GOT3 (cell line): ENCODE data around the gene METTL26.

Source experiments
- DNase-seq: peaks from one replicate; lab custom pipeline; 2025; ENCODE audit warnings: mixed read lengths; lab: John Stamatoyannopoulos, UW

Gene METTL26

DNA sequence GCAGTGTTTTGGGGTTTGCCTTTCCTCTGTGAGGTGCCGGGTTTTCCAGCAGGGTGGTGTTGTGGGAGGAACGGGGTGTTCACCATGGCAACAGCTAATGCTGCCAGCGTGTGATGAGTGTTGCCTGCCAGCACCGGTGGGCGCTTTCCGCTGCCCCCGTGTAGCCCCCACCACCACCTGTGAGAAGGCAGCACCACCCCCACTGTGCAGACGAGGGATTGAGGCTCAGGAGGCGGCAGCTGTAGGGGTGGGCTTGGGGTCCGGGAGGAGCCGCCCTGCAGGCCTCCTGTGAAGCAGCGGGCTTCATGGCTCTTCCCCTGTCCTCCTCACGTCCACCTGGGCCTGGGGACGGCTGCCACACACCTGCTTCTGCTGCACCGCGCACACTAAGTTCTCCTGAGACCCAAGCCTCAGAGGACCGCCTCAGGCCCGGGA, 41.0 kb downstream of the METTL26 start:
- DNase-seq = no peak

DNA sequence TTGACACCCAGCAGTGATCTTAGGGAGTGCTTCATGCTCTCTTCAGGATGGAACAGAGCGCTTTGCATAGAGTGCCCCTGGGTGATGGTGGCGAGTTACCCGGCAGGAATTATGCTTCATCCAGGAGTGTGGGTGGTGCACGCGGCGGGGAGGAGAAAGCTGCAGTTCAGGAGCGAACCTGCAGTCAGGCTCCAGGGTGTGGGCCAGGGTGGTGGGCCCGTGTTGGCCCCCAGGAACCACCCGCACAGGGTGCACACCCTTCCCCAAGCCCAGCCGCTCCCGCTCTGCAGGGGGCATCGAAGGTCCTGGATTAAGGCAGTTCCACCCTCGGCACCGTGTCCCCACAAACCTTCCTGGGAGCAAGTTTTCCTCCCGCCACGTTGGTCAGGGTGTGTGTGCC, 42.3 kb downstream of the METTL26 start:
- DNase-seq = no peak

DNA sequence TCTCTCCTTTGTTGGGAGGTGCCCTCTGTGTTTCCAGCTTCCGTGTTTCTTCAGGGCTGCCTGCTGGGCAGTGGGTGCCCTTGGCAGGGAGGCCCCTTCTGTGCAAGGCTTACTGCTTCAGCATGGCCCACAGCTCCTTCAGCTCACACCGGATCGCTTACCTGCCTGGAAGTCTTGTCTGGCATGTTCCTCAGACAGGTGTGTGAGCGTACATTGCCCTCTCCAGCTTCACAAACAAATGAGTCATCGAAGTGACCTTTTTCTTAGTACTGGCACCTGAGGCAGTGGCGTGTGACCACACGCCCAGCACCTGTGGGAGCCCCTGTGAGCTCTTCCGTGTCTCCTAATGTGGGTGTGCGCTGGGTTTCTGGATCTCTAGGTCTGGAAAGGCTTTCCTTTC, 42.7 kb downstream of the METTL26 start:
- no peak for DNase-seq

DNA sequence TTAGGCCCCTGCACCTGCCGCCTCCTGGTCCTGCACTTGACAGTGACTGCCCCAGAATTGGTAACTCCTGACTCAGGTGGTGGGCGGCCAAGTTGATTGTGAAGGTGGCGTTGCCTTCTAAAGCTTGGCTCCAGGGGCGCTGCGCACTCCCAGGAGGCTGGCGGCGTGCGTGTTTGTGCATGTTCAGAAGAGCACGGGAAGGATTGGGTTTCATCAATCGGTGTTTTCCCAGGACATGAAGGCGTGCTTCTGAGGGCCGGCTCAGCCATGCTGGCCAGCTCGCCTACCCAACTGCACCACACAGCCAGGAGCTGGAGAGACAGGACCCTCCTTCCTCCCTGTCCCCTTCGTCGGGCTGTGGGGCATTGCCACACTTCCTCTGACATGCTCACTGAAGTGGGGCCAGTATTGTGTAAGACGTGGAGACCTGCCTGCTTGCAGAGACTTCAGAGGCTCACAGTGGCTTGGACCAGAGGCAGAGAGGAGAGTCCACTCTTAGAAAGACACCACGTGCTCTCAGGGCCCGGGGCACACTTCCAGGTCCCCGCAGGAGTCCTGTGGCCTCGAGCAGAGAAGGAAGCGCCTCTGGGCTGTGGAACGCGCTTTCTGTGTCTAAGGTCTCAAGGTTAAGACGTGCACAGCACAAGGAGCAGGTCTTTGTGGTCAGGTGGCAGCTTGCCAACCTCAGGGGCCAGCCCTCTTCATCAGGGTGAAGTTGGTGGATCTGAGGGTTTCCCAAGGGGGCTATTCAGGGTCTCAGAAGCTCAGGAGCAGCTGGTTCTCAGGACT, 43.4 kb downstream of the METTL26 start:
- DNase-seq = no peak

DNA sequence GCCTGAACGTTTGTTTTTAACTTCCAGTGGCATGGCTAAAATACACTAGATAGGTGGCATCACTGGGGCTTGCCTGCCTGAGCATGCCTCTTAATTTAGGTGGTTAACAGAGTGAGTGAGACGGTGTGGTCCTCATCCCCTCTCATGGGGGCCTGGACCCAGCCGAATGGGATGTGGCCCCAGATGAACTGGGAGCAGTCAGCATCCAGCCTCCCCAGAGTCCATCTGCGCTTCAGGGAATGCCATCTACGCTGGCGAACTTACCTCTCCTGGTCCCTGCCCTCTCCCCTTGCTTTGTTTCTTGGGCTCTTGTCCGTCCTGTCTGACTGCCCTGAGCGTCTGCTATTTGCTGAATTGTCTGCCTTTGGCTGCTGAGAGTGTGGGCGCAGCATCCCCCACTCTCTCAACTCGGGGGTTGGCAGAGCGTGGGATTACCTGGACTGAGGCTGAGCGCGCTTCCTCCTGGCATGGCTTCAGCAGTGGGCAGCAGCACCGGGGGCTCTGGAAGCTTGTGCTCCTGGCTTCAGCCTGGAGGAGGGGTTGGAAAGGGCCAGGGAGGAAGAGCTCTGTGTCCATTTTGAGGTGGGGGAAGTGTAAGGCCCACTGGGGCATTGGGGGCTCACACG, 44.1 kb downstream of the METTL26 start:
- no peak for DNase-seq

DNA sequence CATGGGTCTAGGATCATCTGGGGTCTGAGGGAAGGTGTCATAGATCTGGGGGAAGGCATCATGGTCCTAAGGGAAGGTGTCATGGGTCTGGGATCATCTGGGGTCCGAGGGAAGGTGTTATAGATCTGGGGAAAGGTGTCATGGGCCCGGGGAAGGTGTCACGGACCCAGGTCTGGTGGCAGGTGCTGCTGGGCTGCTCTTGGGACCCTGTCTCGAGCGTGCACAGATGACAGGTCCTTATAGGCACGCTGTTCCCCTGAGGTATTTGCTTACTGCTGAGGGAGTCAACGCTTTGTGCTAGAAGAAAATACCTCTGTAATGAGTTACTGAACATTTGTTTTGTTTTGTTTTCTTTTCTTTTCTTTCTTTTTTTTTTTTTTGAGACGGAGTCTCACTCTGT, 44.9 kb downstream of the METTL26 start:
- DNase-seq = no peak

DNA sequence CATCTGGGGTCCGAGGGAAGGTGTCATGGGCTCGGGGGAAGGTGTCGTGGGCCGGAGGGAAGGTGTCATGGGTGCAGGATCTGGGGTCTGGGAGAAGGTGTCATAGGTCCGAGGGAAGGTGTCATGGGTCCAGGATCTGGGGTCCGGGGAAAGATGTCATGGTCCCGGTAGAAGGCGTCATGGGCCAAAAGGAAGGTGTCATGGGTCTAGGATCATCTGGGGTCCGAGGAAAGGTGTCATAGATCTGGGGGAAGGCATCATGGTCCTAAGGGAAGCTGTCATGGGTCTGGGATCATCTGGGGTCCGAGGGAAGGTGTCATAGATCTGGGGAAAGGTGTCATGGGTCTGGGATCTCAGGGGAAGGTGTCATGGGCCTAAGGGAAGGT, 45.3 kb downstream of the METTL26 start:
- no peak for DNase-seq

DNA sequence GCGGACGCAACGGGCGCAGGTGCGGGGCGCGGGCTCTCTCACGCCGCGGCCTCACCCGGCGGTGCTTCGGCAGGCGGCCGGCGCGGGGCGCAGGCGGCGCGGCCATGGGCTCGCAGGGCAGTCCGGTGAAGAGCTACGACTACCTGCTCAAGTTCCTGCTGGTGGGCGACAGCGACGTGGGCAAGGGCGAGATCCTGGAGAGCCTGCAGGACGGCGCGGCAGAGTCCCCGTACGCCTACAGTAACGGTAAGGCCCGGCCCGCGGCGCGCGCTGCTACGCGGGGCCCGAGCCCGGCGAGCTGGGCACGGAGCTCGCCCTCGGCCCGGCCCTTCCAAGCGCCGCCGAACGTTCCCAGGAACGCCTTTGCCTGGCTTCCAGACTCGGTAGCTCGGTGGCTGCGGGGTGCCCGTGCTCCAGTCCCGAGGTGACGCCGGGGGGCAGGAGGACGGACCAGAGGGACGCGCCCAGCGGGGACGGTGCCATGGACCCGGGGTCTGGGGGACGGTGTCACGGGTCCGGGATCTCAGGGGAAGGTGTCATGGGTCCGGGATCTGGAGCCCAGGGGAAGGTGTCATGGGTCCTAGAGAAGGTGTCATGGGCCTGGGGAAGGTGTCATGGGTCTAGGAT, 45.8 kb downstream of the METTL26 start:
- no peak for DNase-seq

DNA sequence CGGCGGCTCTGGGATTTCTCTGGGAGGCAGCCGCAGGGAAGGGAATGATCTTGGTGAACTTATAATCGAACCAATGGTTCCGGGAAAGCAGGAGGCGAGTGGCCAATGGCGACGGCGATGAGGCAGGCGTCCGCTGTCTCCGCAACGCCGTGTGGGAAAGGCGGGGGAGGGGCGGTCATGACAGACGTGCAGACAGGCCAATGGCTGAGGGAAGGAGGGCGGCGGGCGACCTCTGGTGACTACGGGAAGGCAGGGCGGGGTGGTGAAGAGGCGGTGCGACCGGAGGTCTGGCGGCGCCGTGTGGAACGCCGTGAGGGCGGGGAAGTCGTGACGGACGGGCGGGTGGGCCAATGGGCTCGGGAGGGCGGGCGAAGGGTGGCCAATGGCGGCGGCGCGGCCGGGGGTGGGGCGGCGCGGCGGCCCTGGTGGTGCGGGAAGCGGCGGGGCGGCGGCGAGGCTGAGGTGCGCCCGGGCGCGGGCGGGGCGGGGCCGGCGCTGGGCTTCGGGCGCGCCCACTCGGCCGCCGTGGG, 46.4 kb downstream of the METTL26 start, which contains the start of gene RAB40C:
Gene RAB40C (plus strand): TSS at position 409 of the 530 bp plus-strand sequence. CDS start 226 bp downstream, outside the sequence.
- DNase-seq = peak; percentile 98

DNA sequence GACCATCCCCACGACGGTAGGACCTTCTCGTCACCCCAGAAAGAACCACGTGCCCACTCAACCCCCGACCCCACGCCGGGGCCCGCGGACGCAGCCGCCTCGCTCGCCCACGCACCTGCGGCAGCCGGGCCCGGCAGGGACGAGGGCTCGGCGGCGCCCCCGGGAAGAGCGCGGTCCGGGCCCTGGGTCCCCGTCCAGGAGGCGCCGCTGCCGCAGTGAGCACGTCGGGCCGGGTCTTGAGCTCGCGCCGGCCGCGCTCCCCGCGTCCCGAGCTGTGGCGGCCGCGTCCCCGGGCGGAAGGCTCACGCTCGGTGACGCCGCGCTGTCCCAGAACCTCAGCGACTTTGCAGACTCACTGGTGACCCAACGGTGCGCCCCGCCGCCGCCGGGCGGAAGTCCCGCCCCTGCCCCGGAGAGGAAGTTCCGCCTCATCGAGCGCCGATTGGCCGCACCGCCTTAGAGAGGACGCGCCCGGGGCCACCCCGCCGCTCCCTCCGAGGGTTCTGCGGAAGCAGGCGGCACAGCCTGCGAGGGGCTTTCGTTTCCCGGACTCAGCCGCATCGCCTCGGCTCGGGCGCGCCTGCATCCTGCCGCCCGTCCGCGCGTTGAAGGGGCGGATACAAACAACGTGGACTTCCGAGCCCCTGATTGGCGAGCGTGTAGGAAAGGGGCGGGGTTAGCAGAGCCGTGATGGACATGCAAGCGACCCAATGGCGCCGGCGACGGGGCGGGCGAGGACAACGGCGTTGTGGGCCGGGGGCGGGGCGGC, 47.0 kb downstream of the METTL26 start:
- DNase-seq = peak; percentile 98

DNA sequence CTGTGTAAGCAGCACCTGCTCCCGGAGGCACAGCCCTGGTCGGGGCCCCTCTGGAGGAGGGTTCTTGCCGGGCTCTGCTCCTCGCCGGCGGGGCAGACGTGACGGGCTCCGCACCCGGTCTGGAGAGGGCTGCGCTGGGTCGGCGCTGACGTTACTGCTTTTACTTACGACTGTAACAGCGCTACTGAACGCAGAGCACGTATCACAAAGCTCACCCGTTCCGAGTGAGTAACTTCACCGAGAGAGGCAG, 47.5 kb downstream of the METTL26 start:
- DNase-seq = no peak

DNA sequence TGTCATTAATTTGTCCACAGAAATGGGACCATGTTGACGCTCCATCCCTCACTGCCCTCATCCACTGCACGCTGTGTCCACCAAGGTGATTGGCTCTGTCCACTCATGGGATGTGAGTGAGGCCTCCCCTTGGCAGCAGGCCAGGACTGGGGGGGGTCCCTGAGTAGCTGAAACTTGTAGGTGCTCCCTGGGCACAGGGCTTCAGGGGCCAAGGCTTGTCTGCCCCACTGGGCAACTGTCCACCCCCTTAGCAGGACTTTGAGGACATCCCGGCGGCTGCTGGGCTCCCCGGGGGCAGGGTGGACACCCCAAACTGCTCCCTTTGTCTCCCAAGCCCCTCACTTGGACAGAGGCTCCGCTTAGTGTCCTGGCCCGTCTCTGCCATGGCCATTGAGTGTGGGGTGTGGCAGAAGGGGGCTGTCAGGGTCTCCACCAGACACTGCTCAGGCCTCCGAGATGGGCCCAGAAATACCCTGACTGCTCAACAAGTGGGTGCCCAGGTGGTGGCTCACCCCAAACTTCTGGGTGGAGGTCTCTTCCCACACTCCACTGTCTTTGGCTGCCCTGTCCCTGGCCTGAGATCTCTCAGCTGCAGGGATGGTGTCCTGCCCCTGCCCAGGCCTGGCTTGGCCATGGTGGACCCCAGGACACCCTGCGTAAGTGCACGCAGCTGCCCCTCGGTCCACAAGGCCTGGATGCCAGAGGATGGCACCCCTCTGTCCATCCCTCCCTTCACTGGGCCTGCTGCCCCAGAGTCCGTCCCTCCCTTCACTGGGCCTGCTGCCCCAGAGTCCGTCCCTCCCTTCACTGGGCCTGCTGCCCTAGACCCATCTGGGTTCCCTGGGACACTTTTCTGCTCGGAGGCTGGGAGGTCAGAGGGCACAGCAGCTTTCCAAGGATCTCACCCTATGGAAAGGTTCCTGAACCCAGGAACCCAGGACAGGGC, 49.2 kb downstream of the METTL26 start:
- no peak for DNase-seq

DNA sequence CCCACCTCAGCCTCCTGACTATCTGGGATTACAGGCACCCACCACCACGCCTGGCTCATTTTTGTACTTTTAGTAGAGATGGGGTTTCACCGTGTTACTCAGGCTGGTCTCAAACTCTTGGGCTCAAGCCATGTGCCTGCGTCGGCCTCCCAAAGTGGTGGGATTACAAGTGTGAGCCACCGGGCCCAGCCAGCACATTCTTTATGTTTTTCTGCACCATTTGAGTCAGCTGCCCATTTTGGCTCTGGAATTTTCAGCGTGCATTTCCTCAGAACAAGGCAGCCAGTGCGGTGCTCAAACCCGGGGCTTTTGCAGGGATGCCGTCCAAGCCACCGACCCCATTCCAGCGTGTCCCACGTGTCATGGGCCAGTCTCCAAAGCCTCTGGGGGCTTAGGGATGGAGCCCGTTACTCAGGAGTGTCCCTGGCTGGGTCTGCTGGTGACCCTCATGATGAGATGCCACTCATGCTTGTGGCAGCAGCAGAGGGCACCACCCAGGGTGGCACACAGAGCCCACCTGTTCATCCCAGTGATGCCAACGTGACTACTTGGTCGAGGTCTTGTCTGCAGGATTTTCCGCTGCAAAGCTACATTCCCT, 50.0 kb downstream of the METTL26 start:
- no peak for DNase-seq

DNA sequence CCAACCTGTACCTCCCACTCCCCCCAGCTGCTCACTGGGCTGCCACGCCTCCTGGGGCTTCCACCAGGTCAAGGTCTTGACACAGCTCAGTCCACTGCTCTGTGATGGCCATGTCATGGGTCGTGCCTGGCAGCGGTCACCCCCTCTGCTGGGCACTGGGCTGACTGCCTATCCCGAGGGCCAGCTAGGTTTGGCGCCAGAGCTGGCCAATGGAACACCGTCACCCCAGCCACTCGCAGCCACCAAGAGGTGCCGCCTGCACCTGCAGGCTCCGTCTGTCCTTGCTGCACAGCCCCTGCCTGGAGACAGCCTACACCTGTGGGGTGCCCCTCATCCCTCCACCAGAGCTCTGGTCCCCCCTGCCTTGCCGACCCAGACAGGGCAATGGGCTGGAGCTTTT, 50.8 kb downstream of the METTL26 start:
- no peak for DNase-seq
